ENCODE data around the gene RETN. TPM values are rescaled to one million over a fixed set of nuclear protein-coding genes. Genes with fewer than 3 reads are reported as not detected.

RETN gene
- total and polyA plus RNA-seq, 2 of the 8 experiments (the other 6 are each of a cell fraction or from before 2014, with no cell fraction given) = not detected

- Histone ChIP-seq H3K14ac (ENCODE audit: insufficient read length) (no peak overlapping the region), H2BK12ac (ENCODE audit: low read depth, low read length) (no peak overlapping the region), H3K27ac (ENCODE audit: low read depth, low read length) (no peak overlapping the region), H3K18ac (ENCODE audit: extremely low read depth, low read length) (no peak overlapping the region), H2BK15ac (ENCODE audit: low read length) (no peak overlapping the region), H3K4me1 (replicated peaks in 1 of 4; ENCODE audit: control insufficient read depth in 3 of 4, insufficient read depth in 4 of 4, low read length in 3 of 4) (peaks cover 0 to 6% (median under 1%) of the 10 kb centered on the region in 4 experiments; a peak in 2 of 7 replicates), H3K79me2 (ENCODE audit: control insufficient read depth in 1 of 2, insufficient read depth in 2 of 2, low read length in 2 of 2) (peaks cover 10 to 34% of the 10 kb centered on the region in 2 experiments; a peak in 3 of 4 replicates), H2AFZ (ENCODE audit: low read length) (no peak overlapping the region), H3K27me3 (replicated peaks in 1 of 4; ENCODE audit: control insufficient read depth in 3 of 4, extremely low read depth in 1 of 4, insufficient read depth in 3 of 4, low read length in 3 of 4) (no peaks in the 10 kb centered on the region), H4K20me1 (replicated peaks in 1 of 2; ENCODE audit: control insufficient read depth in 1 of 2, insufficient read depth in 2 of 2, low read length in 2 of 2) (peaks cover 4 to 24% of the 10 kb centered on the region in 2 experiments), H3K79me1 (ENCODE audit: low read depth, low read length) (peaks cover 28% of the 10 kb centered on the region), H2BK5ac (ENCODE audit: low read depth, low read length) (no peak overlapping the region), H3K4me3 (ENCODE audit: extremely low read depth in 1 of 4, insufficient read depth in 2 of 4, low read depth in 3 of 4, low read length in 4 of 4) (no peak overlapping the region), H3K4ac (replicated peaks; ENCODE audit: insufficient read length, low read depth, low read length) (no peak overlapping the region), H3K56ac (replicated peaks; ENCODE audit: insufficient read length, low read depth, low read length) (no peak overlapping the region), H2AK5ac (ENCODE audit: low read depth, low read length) (no peak overlapping the region), H3K9me3 (ENCODE audit: insufficient read depth in 2 of 2, low read depth in 1 of 2, low read length in 1 of 2) (no peaks in the 10 kb centered on the region), H3K23ac (ENCODE audit: insufficient read length) (no peak overlapping the region), H3K36me3 (ENCODE audit: control insufficient read depth in 2 of 4, insufficient read depth in 4 of 4, low read length in 3 of 4) (peaks cover 8 to 34% (median 23%) of the 10 kb centered on the region in 4 experiments; a peak in 6 of 8 replicates), H3K23me2 (ENCODE audit: low read depth, low read length) (peaks cover 6% of the 10 kb centered on the region; the same call in 1 of the 2 replicates), H4K8ac (ENCODE audit: extremely low read depth, insufficient read depth, low read length) (no peak overlapping the region; the same call in 1 of the 2 replicates), H2BK120ac (replicated peaks; ENCODE audit: low read depth, low read length) (no peak overlapping the region), H4K5ac (ENCODE audit: insufficient read length, low read depth, low read length) (no peak overlapping the region), H2BK20ac (ENCODE audit: low read length) (no peak overlapping the region), H3K4me2 (ENCODE audit: insufficient read depth in 1 of 2, low read depth in 2 of 2, low read length in 2 of 2) (no peak overlapping the region), H4K91ac (replicated peaks; ENCODE audit: insufficient read length, low read length) (no peak overlapping the region), H3K9ac (replicated peaks in 1 of 4; ENCODE audit: extremely low read depth in 1 of 4, low read depth in 3 of 4, low read length in 3 of 4) (no peak overlapping the region)
- POLR2A ChIA-PET (ENCODE audit: partially characterized antibody) = interaction anchor here (0.6 to 6.4 kb wide), 4 partner anchors 9 to 56 kb away, joined by 3 to 34 read pairs (median 3); partner anchors contain the start of gene PCP2
- CTCF ChIA-PET (ENCODE audit: partially characterized antibody) = interaction anchor here (0.6 to 1.2 kb wide), 5 partner anchors 13 to 128 kb away, joined by 3 to 4 read pairs (median 3); no protein-coding TSS in a partner anchor
- WGBS, 2 experiments (ENCODE audit: extremely low coverage in 1 of 2, insufficient coverage in 1 of 2, insufficient read length in 1 of 2, insufficient replicate concordance in 2 of 2, low coverage in 1 of 2, low lambda C conversion rate in 2 of 2, missing lambda C conversion rate in 1 of 2) = 96% methylated on average over 13 of the region's 17 CpGs; no CpG with 5 or more reads in 1 of the 2 experiments
- FAIRE-seq (no peak), DNase-seq (ENCODE audit: low read depth in 1 of 2, low spot score in 2 of 2) (no peak)
- no peak for TF ChIP-seq KDM4A (IDR thresholded peaks at IDR 0.05; ENCODE audit: low read depth, low read length, severe bottlenecking)
Measured at GRCh38 chr19:7624810-7625209, 44.0 kb upstream of the RETN start.

All from H1 (cell line).